Activated naive CD4-positive, alpha-beta T cell treated with anti-CD3 and anti-CD28 coated beads, Interleukin-2, amount 10 ng/mL, durations not matched to agents 5 hours and 36 hours (primary cell): ENCODE data around the gene POGZ. TPM values are rescaled to one million over a fixed set of nuclear protein-coding genes. Genes with fewer than 3 reads are reported as not detected.

ENCODE experiments used
- total RNA-seq, 2 experiments: library from RNA; stranded (reverse); gene quantifications; one replicate each; pipeline ENCODE4 v1.2.3, GENCODE V29; 2021

Gene POGZ, protein sequence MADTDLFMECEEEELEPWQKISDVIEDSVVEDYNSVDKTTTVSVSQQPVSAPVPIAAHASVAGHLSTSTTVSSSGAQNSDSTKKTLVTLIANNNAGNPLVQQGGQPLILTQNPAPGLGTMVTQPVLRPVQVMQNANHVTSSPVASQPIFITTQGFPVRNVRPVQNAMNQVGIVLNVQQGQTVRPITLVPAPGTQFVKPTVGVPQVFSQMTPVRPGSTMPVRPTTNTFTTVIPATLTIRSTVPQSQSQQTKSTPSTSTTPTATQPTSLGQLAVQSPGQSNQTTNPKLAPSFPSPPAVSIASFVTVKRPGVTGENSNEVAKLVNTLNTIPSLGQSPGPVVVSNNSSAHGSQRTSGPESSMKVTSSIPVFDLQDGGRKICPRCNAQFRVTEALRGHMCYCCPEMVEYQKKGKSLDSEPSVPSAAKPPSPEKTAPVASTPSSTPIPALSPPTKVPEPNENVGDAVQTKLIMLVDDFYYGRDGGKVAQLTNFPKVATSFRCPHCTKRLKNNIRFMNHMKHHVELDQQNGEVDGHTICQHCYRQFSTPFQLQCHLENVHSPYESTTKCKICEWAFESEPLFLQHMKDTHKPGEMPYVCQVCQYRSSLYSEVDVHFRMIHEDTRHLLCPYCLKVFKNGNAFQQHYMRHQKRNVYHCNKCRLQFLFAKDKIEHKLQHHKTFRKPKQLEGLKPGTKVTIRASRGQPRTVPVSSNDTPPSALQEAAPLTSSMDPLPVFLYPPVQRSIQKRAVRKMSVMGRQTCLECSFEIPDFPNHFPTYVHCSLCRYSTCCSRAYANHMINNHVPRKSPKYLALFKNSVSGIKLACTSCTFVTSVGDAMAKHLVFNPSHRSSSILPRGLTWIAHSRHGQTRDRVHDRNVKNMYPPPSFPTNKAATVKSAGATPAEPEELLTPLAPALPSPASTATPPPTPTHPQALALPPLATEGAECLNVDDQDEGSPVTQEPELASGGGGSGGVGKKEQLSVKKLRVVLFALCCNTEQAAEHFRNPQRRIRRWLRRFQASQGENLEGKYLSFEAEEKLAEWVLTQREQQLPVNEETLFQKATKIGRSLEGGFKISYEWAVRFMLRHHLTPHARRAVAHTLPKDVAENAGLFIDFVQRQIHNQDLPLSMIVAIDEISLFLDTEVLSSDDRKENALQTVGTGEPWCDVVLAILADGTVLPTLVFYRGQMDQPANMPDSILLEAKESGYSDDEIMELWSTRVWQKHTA (N-terminal part only)
- 10 to 100 TPM; 75.0 to 76.7 TPM for total RNA-seq

DNA sequence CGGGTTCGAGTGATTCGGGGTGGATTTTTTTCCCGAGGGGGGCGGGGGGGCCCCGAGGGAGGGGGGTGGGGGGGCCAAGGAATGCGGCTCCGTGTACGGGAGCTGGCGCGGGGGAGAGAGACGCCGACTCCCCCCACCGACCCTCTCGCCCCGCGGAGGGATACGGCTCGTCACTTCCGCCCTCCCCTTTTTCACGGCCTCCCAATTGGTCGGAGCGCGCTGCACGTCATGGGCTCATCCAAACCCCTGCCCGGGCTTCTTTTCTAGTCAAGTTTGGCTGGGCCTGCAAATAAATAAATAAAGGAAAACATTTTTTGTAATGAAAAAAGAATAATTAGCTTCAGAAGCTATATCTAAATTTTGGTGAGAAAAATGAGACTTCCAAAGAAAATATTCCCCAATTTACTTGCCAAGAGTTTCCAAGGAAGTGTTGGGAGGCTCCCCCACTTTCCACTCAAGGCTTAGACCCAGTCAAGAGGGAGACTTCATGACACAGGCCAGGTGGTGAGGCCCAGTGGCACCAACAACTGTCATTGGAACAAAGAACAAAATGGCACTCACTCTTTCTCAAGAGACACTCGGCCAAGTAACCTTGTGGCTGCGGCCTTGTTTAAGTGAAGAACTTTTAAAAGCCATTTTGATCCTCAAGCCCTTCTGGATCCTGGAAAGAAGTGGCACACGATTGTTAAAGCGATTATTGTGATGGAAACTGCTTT is at the start of gene POGZ:
POGZ (minus strand) TSS at position 164 of the 716 bp plus-strand sequence. CDS start 17,290 bp downstream, outside the sequence.

DNA sequence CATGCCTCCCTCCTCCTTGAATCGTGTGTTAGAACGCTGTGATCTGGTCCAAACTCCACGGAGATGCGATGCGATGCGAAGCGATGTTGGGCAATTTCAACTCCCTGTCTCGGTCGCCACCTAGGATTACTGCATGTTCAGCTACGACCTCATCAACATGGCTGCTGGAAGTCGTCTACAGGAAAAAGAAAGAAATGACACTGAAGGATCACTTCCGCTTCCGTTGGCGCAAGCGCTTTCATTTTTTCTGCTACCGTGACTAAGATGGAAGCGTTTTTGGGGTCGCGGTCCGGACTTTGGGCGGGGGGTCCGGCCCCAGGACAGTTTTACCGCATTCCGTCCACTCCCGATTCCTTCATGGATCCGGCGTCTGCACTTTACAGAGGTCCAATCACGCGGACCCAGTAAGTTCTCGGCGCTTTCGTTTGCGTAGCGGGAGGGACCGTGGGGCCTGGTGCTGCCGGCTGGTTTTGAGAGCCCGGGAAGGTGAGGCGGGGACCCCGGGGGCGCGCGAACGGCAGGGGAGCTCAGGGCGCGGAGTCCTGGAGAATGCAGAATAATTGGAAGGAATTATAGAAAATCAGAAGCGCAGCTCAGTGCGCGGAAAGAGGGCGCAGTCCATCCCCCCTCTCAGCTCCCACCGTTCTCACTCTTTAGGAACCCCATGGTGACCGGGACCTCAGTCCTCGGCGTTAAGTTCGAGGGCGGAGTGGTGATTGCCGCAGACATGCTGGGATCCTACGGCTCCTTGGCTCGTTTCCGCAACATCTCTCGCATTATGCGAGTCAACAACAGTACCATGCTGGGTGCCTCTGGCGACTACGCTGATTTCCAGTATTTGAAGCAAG is 59.7 kb downstream of the POGZ start, which contains the start of gene PSMB4:
PSMB4 (plus strand) TSS at position 250 of the 848 bp plus-strand sequence; CDS start at position 265, 15 bp downstream.

DNA sequence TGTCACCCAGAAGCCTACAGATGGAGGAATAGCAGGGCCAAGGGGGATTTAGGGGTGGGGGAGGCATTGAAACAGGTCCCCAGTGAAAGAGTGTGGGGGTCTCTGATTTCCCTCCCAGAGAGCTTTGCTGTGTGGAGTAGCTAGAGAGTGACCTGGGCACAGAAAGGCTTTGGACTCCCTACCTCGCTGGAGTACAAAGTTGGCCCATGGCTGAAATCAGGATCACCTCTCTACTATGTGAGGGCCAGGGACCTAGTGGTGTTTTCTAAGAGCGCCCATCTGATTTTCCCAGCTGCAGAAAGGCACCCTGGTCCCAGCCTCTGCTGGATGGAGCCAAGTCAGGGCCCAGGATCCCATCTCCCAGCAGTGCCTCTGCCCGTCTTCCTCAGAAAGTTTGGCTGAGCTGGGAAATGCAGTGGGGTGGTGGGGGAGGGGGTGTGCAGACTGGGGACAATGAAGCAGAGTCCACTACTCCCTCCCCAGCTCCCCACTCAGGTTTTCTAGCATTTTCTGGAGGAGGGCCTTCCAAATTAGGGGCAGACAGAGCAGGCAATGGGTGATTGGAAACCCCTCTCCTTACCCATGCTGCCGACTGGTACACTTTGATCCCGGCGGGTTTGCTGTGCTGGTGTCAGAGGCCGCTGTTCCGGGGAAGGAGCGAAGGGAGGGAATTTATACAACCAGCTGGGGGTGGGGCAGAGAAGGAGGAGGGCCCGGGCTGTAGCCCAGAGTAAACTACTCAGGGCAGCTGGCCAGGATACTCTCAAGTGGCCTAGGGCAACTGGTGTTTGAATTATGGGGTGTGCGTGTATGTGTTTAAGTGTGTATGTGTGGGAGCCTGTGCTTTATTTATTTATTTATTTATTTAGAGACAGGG is 87.0 kb downstream of the POGZ start, which contains the start of gene SELENBP1:
SELENBP1 (minus strand) TSS at position 648 of the 877 bp plus-strand sequence; CDS start at position 584, 64 bp downstream.

Other genes with a start within 250 kb of the POGZ start
- 100 to 1,000 TPM; 163 to 173 TPM for gene PSMD4, start 204.8 kb downstream of the POGZ start, total RNA-seq
- 10 to 100 TPM; 27.7 to 27.9 TPM for gene ZNF687, start 177.2 kb downstream of the POGZ start, total RNA-seq
- 10 to 100 TPM; 65.2 to 65.6 TPM for gene PI4KB, start 132.1 kb downstream of the POGZ start, total RNA-seq
- 10 to 100 TPM; 66.6 to 69.5 TPM for gene RFX5, start 112.2 kb downstream of the POGZ start, total RNA-seq
- not detected for gene SELENBP1, start 86.8 kb downstream of the POGZ start, total RNA-seq
- gene PSMB4, start 59.9 kb downstream of the POGZ start, total RNA-seq, result 100 to 1,000 TPM; 277 to 279 TPM
- gene CGN, start 51.9 kb upstream of the POGZ start, total RNA-seq, result under 1 TPM; 0.12 to 0.30 TPM
- 1 to 10 TPM; 1.8 TPM for gene TUFT1, start 80.8 kb upstream of the POGZ start, total RNA-seq
- gene SNX27, start 152.6 kb upstream of the POGZ start, total RNA-seq, result 10 to 100 TPM; 21.7 to 22.9 TPM